ENCODE results near the gene ESYT2. TPM values are rescaled to one million over a fixed set of nuclear protein-coding genes. Genes with fewer than 3 reads are reported as not detected.

Gene ESYT2
- total RNA-seq, 2 donors from 2014 or later: 30.7 to 36.9 TPM

DNA sequence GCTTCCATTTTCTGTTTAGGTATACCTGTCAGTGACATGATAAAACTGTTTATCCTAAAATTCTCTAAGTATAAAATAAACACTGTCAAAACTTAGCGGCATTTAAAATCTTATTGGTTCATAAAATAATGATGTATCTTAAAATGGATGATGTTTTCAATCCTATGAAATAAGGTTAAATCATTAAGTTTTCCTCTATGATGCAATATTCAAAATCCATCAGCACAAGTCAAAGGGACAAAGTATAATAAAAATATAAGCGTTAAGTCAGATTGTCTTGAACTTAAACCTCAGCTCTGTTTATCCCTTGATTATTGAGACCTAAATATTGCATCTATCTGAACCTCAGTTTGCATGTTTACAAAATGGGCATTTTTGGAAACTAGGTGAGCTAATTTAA, 78.1 kb downstream of the ESYT2 start:
- WGBS, 2 experiments (ENCODE audit: insufficient coverage in 1 of 2, insufficient read length in 1 of 2): 100% methylated on average over 1 of the region's 2 CpGs; no CpG with 5 or more reads in 1 of the 2 experiments

DNA sequence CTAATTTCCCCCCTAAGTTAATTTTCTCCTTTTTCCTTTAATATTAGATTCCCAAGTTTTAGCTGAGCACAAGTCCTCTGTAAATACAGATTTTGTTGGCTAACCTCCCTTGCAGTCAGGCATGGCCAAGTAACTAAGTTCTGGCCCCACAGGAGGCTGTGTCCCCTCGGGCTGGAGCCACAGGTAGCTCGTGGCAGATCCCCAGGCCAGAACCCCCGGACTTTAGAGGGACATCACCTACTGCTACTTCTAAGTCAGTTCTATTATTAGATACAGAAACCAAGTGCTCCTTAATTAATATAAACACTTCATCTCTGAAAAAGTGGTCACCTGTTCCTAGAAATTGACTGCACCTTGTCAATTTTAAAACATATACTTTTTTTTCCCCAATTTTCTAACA, 78.6 kb downstream of the ESYT2 start:
- H3K27ac Mint-ChIP-seq: no peak overlapping the region
- no peak overlapping the region for H3K4me3 ChIP-seq (ENCODE audit: low read length)
- H3K27me3 ChIP-seq (ENCODE audit: control insufficient read depth, insufficient read depth, low read length, poor library complexity, severe bottlenecking): no peaks in the 10 kb centered on the region
- no peak for DNase-seq
- TF ChIP-seq CTCF (conservative IDR thresholded peaks at IDR 0.05): no peak
- peaks cover 28% of the 10 kb centered on the region for H3K36me3 ChIP-seq (ENCODE audit: control insufficient read depth, insufficient read depth, low read length)
- H3K9ac ChIP-seq (ENCODE audit: extremely low read depth, low read length, poor library complexity, severe bottlenecking): no peak overlapping the region
- H3K9me3 Mint-ChIP-seq: no peaks in the 10 kb centered on the region
- H3K36me3 Mint-ChIP-seq (ENCODE audit: low read depth): peaks cover 45% of the 10 kb centered on the region
- no peak overlapping the region for H3K27ac ChIP-seq (ENCODE audit: low read depth, low read length)
- H3K9me3 ChIP-seq (ENCODE audit: control insufficient read depth, low read length): no peaks in the 10 kb centered on the region
- WGBS, 2 experiments (ENCODE audit: insufficient coverage in 1 of 2, insufficient read length in 1 of 2): 97 to 100% methylated on average over 1 to 3 of the region's 3 CpGs
- no peak overlapping the region for H3K4me3 Mint-ChIP-seq
- no peaks in the 10 kb centered on the region for H3K27me3 Mint-ChIP-seq (ENCODE audit: insufficient read depth)
- H3K4me1 Mint-ChIP-seq: peaks cover 11% of the 10 kb centered on the region
- H3K4me1 ChIP-seq (ENCODE audit: control insufficient read depth, insufficient read depth, low read length): no peaks in the 10 kb centered on the region

More for the DNA sequence above, 78.1 kb downstream of the ESYT2 start:
- no peak for TF ChIP-seq CTCF (conservative IDR thresholded peaks at IDR 0.05)
- Histone ChIP-seq H3K27ac (ENCODE audit: low read depth, low read length) (no peak overlapping the region), H3K36me3 (ENCODE audit: control insufficient read depth, insufficient read depth, low read length) (peaks cover 28% of the 10 kb centered on the region), H3K9ac (ENCODE audit: extremely low read depth, low read length, poor library complexity, severe bottlenecking) (no peak overlapping the region), H3K9me3 (ENCODE audit: control insufficient read depth, low read length) (no peaks in the 10 kb centered on the region), H3K27me3 (ENCODE audit: control insufficient read depth, insufficient read depth, low read length, poor library complexity, severe bottlenecking) (no peaks in the 10 kb centered on the region), H3K4me1 (ENCODE audit: control insufficient read depth, insufficient read depth, low read length) (no peaks in the 10 kb centered on the region), H3K4me3 (ENCODE audit: low read length) (no peak overlapping the region)
- Mint-ChIP-seq H3K27me3 (ENCODE audit: insufficient read depth) (no peaks in the 10 kb centered on the region), H3K9me3 (no peaks in the 10 kb centered on the region), H3K27ac (no peak overlapping the region), H3K4me3 (no peak overlapping the region), H3K4me1 (peaks cover 13% of the 10 kb centered on the region), H3K36me3 (ENCODE audit: low read depth) (peaks cover 43% of the 10 kb centered on the region)
- DNase-seq: no peak

DNA sequence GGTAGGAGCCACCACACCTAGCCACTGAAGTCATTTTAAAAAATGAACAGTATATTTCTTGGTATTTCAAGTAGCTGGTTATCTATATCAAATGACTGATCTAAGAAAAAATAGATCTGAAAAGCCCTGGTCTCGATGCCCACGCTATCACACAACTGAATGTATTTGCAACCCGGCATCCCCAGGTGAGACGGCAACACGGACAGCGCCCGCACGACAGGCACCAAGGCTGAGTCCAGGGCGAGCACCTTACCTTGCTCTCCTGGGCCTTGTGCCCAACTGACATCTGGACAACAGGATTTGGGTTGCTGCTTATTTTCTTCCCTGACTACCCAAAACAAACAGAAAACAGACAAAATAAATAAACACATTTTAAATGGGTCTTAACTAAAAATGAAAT, 79.9 kb downstream of the ESYT2 start:
- no peak overlapping the region for H3K9ac ChIP-seq (ENCODE audit: extremely low read depth, low read length, poor library complexity, severe bottlenecking)
- no peak overlapping the region for H3K27ac Mint-ChIP-seq

More for the DNA sequence above, 79.9 kb downstream of the ESYT2 start:
- TF ChIP-seq CTCF (conservative IDR thresholded peaks at IDR 0.05): no peak
- Histone ChIP-seq H3K4me3 (ENCODE audit: low read length) (no peak overlapping the region), H3K36me3 (ENCODE audit: control insufficient read depth, insufficient read depth, low read length) (peaks cover 37% of the 10 kb centered on the region), H3K27me3 (ENCODE audit: control insufficient read depth, insufficient read depth, low read length, poor library complexity, severe bottlenecking) (no peaks in the 10 kb centered on the region), H3K9me3 (ENCODE audit: control insufficient read depth, low read length) (no peaks in the 10 kb centered on the region), H3K27ac (ENCODE audit: low read depth, low read length) (no peak overlapping the region), H3K4me1 (ENCODE audit: control insufficient read depth, insufficient read depth, low read length) (no peaks in the 10 kb centered on the region)
- DNase-seq: no peak
- Mint-ChIP-seq H3K9me3 (no peaks in the 10 kb centered on the region), H3K4me1 (no peaks in the 10 kb centered on the region), H3K36me3 (ENCODE audit: low read depth) (peaks cover 46% of the 10 kb centered on the region), H3K27me3 (ENCODE audit: insufficient read depth) (no peaks in the 10 kb centered on the region), H3K4me3 (no peak overlapping the region)
- WGBS, 2 experiments (ENCODE audit: insufficient coverage in 1 of 2, insufficient read length in 1 of 2): 97 to 100% methylated on average over 5 to 9 of the region's 9 CpGs
